ENCODE results near the gene AGPAT1. TPM values are rescaled to one million over a fixed set of nuclear protein-coding genes. Genes with fewer than 3 reads are reported as not detected.
"Not testable (repeated sequence)": the region's sequence is repeated elsewhere in the genome, so short reads cannot be mapped to it uniquely, and the experiment has no call there.

The AGPAT1 gene
- total and polyA plus RNA-seq, 9 donors, result 32.3 to 71.7 (median 61.7) TPM

DNA sequence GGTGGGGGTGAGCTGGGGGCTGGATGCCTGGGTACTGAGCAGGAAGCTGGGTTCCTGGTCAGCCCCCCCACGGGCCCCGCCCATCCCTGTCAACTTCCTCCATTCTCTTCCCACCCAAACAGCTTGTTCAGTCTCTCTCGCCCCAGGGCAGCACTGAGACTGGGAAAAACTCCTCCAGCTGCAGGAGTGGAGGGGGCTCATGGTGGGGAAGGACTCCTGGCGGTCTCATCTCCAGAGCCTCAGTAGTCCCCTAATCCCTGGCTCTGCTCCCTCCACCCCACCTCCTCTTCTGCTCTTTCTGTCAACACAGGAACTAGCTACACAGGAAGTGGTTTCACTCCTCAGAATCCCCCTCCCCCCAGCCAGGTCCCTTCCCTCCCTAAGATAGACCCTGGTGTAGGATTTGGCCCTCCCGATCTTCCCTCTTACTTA lies 16.7 kb upstream of the AGPAT1 start, which contains the start of gene GPSM3:
GPSM3 (minus strand) TSS at position 36 of the 432 bp plus-strand sequence. CDS start 130 bp downstream, outside the sequence.
- Histone ChIP-seq H3K36me3 (ENCODE audit: control insufficient read depth, insufficient read depth, low read length) (peaks cover 5% of the 10 kb centered on the region), H3K4me3 (ENCODE audit: low read length) (peak within 1 kb of the TSS; percentile 34), H3K9me3 (replicated peaks; ENCODE audit: control insufficient read depth, low read depth, low read length) (no peaks in the 10 kb centered on the region), H3K4me1 (ENCODE audit: control insufficient read depth, insufficient read depth, low read length) (peaks cover 63% of the 10 kb centered on the region), H3K27ac (ENCODE audit: low read length) (peak within 1 kb of the TSS; percentile 84), H3K27me3 (ENCODE audit: control insufficient read depth, insufficient read depth, low read length) (no peaks in the 10 kb centered on the region)
- WGBS (ENCODE audit: insufficient coverage), result no CpG with 5 or more reads among the region's 5 CpGs
- DNase-seq, result peak; percentile 58

DNA sequence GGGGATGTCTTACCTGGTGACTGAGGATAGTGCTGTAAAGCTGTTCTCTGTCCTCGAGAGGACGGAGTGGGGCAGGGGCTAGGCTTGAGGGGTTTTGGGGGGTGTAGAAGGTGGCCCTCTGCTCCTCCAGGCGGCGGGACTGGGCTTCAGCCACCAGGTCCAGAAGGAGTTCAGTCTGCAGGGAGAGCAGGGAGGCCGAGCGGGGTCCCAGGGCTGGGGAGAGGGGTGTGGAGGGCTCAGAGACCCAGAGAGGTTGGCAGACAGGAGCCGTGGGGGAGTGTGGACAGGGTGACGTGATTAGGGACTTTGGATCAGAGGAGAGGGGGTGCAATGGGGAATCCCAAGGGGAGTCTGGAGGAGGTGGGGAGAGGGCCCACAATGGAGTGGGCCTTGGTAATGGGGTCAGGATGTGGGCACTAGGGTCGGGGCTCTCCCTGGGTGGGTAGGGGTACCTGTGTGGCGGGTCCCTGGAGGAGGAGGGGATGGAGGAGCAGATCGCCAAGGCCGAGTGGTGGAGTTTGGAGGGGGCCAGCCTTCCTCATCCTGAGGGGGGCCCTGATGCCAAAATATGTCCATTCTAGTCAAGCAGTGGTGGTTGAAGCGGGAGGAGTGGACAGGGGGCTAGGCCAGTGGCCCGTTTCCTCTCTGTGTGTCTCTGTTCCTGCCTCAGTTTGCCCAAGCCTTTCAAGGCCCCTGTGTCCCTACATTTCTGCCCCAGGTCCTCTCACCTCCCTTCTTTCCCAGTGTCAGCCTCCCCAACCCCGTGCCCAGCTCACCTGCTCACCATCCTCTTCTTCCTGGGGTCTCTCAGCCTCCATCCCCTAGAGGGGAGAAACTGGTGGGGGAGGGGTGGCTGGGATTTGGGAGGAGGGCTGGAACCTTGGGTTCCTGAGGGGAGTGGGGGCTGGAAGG lies 16.1 kb upstream of the AGPAT1 start:
- DNase-seq, result peak; percentile 22
- Histone ChIP-seq H3K27me3 (ENCODE audit: control insufficient read depth, insufficient read depth, low read length) (no peaks in the 10 kb centered on the region), H3K4me1 (ENCODE audit: control insufficient read depth, insufficient read depth, low read length) (peaks cover 64% of the 10 kb centered on the region), H3K36me3 (ENCODE audit: control insufficient read depth, insufficient read depth, low read length) (peaks cover 12% of the 10 kb centered on the region), H3K27ac (ENCODE audit: low read length) (peak overlapping the region; percentile 84), H3K4me3 (ENCODE audit: low read length) (peak overlapping the region; percentile 34), H3K9me3 (replicated peaks; ENCODE audit: control insufficient read depth, low read depth, low read length) (no peaks in the 10 kb centered on the region)
- WGBS (ENCODE audit: insufficient coverage), result 79% methylated on average over 12 of the region's 15 CpGs

DNA sequence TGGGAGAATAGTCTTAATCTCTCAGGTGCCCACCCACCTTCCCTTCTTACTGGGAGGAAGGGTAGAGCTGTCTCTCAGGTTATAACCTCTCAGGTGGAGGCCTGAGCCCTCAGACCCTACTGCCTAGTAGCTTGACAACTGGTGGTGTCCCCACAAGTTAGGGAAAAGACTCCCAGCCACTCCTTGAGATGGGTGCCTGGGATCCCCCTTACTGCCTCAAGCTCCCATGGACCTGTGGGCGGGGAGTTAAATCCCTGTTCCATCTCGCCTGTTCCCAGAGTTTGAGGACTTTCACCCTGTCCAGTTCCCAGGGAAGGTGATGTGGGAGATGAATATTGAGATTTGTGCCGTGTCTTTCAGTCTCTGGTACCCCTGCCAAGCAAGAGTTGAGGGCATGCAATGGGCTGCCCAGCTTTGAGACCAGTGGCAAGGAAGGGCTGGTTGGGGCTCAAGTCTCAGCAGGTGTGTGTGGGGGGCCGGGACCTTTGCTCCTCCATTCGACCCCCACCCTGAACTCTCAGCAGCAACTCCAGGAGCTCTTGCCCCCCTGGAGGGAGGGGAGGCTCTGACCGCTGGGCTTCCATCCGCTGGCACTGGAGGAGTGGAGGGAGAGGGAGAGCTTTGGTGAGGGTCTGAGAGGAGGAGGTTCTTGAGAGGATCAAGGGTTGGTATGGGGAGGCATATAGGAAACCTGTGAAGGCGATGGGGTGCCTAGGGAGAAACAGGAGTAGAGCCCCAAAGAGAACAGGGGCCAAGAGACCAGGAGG lies 15.2 kb upstream of the AGPAT1 start:
- H3K27ac ChIP-seq (ENCODE audit: low read length), result peak overlapping the region; percentile 96
- DNase-seq, result peak; percentile 39
- no peaks in the 10 kb centered on the region for H3K27me3 ChIP-seq (ENCODE audit: control insufficient read depth, insufficient read depth, low read length)
- H3K4me1 ChIP-seq (ENCODE audit: control insufficient read depth, insufficient read depth, low read length), result peaks cover 63% of the 10 kb centered on the region
- peaks cover 21% of the 10 kb centered on the region for H3K36me3 ChIP-seq (ENCODE audit: control insufficient read depth, insufficient read depth, low read length)
- H3K4me3 ChIP-seq (ENCODE audit: low read length), result no peak overlapping the region
- no peaks in the 10 kb centered on the region for H3K9me3 ChIP-seq (replicated peaks; ENCODE audit: control insufficient read depth, low read depth, low read length)
- WGBS (ENCODE audit: insufficient coverage), result 88% methylated on average over 4 of the region's 8 CpGs

DNA sequence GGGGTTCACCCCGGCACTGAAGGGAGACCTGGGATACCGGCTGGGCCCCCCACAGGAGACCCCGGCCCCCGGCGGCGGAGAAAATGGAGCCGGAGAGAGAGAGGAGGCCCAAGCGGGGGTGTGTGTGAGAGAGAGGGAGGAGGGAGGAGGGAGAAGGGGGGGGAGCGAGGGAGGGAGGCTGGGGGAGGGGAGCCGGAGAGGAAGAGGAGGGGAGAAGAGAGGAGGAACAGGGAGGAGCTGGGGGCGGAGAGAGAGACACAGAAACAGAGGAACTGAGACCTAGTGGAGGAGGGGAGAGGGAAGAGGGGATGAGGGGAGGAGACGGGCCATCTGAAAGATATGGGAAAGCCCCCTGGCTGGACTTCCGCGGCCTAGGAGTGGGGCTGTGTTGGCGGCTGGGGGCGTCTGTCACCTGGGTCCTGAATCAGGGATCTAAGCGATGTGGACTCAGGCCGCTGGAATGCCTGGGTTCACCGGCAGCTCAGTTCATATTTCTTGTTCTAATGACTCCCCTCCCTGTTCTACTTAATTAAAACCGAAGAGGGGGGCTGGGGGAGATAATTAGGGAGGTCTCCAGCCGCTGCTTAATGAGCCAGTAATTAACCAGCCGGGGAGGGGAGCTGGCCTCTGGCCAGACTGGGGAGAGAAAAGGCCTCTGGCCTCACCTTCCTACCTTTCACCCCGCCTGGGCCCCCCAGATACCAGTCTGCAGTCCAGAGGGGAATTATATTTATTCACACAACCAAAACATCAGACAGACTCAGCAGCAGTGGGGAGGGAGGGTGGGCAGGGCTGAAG lies 14.4 kb upstream of the AGPAT1 start, which contains the start of gene PBX2:
PBX2 (minus strand) TSS at position 149 of the 798 bp plus-strand sequence. CDS start 287 bp downstream, outside the sequence.
- Histone ChIP-seq H3K27ac (ENCODE audit: low read length) (peak within 1 kb of the TSS; percentile 96), H3K9me3 (replicated peaks; ENCODE audit: control insufficient read depth, low read depth, low read length) (no peaks in the 10 kb centered on the region), H3K36me3 (ENCODE audit: control insufficient read depth, insufficient read depth, low read length) (peaks cover 23% of the 10 kb centered on the region), H3K4me1 (ENCODE audit: control insufficient read depth, insufficient read depth, low read length) (peaks cover 67% of the 10 kb centered on the region), H3K27me3 (ENCODE audit: control insufficient read depth, insufficient read depth, low read length) (no peaks in the 10 kb centered on the region), H3K4me3 (ENCODE audit: low read length) (peak within 1 kb of the TSS; percentile 80)
- peak; percentile 98 for DNase-seq
- 1% methylated on average over 8 of the region's 23 CpGs for WGBS (ENCODE audit: insufficient coverage)

DNA sequence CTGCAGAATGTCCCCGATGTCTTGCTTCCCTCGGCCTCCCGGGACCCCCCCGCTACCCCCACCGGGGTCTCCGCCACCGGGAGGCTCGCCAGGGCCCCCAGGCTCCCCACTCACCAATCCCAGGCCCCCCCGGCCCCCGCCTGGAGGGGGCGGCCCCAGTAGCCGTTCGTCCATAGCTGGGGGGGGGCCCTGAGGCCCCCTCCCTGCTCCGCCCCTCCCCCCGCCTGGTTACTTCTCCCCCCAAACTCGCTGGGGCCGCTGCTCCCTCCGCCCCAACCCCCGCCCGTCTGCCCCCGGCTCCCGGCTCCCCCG lies 13.8 kb upstream of the AGPAT1 start:
- no peaks in the 10 kb centered on the region for H3K27me3 ChIP-seq (ENCODE audit: control insufficient read depth, insufficient read depth, low read length)
- peak overlapping the region; percentile 96 for H3K27ac ChIP-seq (ENCODE audit: low read length)
- H3K9me3 ChIP-seq (replicated peaks; ENCODE audit: control insufficient read depth, low read depth, low read length), result no peaks in the 10 kb centered on the region
- H3K4me3 ChIP-seq (ENCODE audit: low read length), result peak overlapping the region; percentile 80
- 7% methylated on average over 8 of the region's 23 CpGs for WGBS (ENCODE audit: insufficient coverage)
- peaks cover 61% of the 10 kb centered on the region for H3K4me1 ChIP-seq (ENCODE audit: control insufficient read depth, insufficient read depth, low read length)
- peaks cover 23% of the 10 kb centered on the region for H3K36me3 ChIP-seq (ENCODE audit: control insufficient read depth, insufficient read depth, low read length)
- DNase-seq, result no peak

DNA sequence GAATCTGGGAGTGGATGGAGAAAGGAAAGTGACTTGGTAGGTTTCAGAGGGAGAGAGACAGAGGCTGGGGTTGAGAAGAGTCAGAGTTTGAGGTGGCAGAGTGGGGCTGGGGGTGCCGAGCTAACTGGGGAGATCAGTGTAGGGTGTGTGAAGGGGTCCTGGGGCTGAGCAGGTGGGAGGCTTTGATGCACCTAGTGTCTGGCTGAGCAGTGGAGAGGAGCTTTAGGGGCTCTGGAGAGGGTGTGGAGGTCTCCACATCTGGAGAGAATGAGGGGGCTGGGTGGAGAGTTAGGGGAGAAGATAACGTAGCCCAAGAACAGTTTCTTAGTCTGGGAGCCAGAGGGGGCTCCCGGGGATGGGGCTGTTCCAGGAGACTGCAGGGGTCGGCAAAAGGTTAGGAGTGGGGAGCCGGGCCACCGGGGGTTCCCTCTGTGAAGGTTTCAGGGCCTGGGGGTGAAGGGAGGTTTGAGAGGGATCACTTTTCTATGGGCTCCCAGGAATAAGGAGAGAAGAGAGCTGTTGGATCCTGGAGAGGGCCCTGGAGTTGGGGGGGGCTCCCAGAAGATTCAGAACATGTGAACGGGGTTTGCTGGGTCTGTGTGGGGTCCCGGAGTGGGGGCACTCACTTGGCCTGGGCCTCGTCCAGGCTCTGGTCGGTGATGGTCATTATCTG lies 13.3 kb upstream of the AGPAT1 start:
- Histone ChIP-seq H3K27me3 (ENCODE audit: control insufficient read depth, insufficient read depth, low read length) (no peaks in the 10 kb centered on the region), H3K27ac (ENCODE audit: low read length) (peak overlapping the region; percentile 96), H3K4me1 (ENCODE audit: control insufficient read depth, insufficient read depth, low read length) (peaks cover 61% of the 10 kb centered on the region), H3K36me3 (ENCODE audit: control insufficient read depth, insufficient read depth, low read length) (peaks cover 26% of the 10 kb centered on the region), H3K9me3 (replicated peaks; ENCODE audit: control insufficient read depth, low read depth, low read length) (no peaks in the 10 kb centered on the region), H3K4me3 (ENCODE audit: low read length) (peak overlapping the region; percentile 80)
- 3% methylated on average over 10 of the region's 10 CpGs for WGBS (ENCODE audit: insufficient coverage)
- peak; percentile 48 for DNase-seq

DNA sequence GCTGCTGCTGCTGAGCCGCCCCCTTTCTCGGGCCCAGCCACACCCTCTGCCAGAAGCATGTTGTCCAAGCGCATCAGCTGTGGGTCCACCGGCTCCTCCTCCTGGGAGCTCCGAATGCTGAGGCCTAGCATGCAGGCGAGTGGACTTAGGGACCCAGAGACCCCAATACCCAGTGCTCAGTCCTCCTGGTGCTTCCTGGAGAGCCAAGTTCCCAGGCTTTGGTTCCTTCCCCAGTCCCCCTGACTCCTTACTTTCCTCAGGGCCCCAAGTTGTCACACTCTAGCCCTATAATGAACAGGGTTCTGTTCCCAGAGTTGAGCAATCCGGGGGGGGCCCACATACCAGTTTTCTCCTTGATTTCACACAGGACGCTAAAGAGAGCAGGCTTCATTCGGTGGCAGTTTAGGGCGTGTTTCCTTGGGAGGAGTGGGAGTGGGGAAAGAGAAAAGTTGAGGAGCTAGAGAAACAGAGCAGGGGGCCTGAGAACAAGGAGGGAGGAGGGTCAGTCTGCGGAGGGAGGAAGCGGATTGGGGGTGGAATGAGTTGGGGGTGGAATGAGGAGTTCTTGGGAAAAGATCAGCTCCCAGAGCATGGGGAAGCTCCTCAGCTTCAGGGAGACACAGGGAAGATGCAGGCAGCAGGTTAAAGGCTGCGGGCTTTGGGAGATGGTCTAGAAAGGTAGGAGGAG lies 12.6 kb upstream of the AGPAT1 start:
- H3K27me3 ChIP-seq (ENCODE audit: control insufficient read depth, insufficient read depth, low read length), result no peaks in the 10 kb centered on the region
- peaks cover 32% of the 10 kb centered on the region for H3K36me3 ChIP-seq (ENCODE audit: control insufficient read depth, insufficient read depth, low read length)
- no peaks in the 10 kb centered on the region for H3K9me3 ChIP-seq (replicated peaks; ENCODE audit: control insufficient read depth, low read depth, low read length)
- peak; percentile 70 for DNase-seq
- peaks cover 61% of the 10 kb centered on the region for H3K4me1 ChIP-seq (ENCODE audit: control insufficient read depth, insufficient read depth, low read length)
- H3K27ac ChIP-seq (ENCODE audit: low read length), result peak overlapping the region; percentile 96
- 4% methylated on average over 10 of the region's 13 CpGs for WGBS (ENCODE audit: insufficient coverage)
- peak overlapping the region; percentile 80 for H3K4me3 ChIP-seq (ENCODE audit: low read length)

DNA sequence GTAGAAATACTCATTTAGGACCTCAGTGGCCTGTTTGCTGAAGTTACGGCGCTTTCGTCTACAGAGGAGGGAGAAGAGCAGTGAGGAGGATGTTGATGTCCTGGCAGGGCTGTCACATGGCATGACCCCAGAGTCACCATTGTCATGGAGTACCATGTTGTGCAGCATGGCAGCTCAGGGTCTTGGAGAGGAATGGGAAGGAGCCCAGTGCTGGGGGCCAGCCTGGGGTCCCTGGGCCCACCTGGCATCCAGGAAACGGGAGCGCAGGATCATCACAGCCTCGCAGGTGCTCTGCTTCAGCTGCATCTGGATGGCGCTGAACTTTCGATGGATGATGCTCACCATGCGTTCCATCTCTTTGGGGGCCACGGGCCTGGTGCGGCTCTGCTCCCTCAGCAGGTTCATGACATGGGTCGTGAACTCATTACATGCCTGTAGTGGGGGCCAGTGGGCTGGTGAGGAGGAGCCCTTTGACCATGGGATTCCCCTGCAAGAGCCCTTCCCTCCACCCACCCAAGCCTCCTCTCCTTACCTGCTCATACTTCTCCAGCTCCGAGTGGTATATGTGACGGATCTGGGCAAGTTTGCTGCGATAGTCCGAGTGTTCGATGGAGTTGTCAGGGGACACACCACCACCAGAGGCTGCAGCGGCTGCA lies 12.0 kb upstream of the AGPAT1 start:
- not testable (repeated sequence) for H3K9me3 ChIP-seq (replicated peaks; ENCODE audit: control insufficient read depth, low read depth, low read length); H3K27me3 ChIP-seq (ENCODE audit: control insufficient read depth, insufficient read depth, low read length)
- WGBS (ENCODE audit: insufficient coverage), result 75% methylated on average over 3 of the region's 18 CpGs
- peak; percentile 22 for DNase-seq
- Histone ChIP-seq H3K4me1 (ENCODE audit: control insufficient read depth, insufficient read depth, low read length) (peaks cover 61% of the 10 kb centered on the region), H3K36me3 (ENCODE audit: control insufficient read depth, insufficient read depth, low read length) (peaks cover 39% of the 10 kb centered on the region), H3K4me3 (ENCODE audit: low read length) (peak overlapping the region; percentile 80), H3K27ac (ENCODE audit: low read length) (peak overlapping the region; percentile 75)

Data from muscle of leg (tissue), 11 donors.